ENCODE results near the gene CACNA1S. TPM values are rescaled to one million over a fixed set of nuclear protein-coding genes. Genes with fewer than 3 reads are reported as not detected.

CACNA1S gene
- total and polyA plus RNA-seq, 12 donors, result under 0.01 to 0.09 (median 0.05) TPM; not detected in 7

DNA sequence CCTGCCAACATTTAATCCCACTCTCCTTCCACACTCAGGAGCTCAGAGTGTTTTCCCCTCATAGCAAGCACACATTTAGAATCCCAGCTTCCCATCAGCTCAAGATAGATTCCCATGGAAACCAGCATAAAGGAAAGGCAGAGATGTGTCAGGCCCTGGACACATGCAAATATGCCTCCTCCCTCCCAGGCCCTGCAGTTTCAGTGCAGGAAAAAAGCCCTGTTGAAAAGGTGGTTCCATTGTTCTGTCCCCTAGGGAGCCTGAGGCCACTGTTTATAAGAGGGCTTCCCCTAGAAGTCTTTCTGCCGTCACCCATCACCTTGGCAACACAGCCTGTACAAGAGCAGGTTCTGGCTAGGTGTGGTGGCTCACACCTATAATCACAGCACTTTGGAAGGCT is 3.6 kb downstream of the CACNA1S start:
- TF ChIP-seq, protein P1, sequence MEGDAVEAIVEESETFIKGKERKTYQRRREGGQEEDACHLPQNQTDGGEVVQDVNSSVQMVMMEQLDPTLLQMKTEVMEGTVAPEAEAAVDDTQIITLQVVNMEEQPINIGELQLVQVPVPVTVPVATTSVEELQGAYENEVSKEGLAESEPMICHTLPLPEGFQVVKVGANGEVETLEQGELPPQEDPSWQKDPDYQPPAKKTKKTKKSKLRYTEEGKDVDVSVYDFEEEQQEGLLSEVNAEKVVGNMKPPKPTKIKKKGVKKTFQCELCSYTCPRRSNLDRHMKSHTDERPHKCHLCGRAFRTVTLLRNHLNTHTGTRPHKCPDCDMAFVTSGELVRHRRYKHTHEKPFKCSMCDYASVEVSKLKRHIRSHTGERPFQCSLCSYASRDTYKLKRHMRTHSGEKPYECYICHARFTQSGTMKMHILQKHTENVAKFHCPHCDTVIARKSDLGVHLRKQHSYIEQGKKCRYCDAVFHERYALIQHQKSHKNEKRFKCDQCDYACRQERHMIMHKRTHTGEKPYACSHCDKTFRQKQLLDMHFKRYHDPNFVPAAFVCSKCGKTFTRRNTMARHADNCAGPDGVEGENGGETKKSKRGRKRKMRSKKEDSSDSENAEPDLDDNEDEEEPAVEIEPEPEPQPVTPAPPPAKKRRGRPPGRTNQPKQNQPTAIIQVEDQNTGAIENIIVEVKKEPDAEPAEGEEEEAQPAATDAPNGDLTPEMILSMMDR (IDR thresholded peaks at IDR 0.05), result no peak
- 83 to 84% methylated on average over 1 of the region's 1 CpG for WGBS, 2 donors
- peaks cover 0 to under 1% (median 0%) of the 10 kb centered on the region in 9 donors for H3K4me1 ChIP-seq
- H3K27ac ChIP-seq, result no peak overlapping the region
- intact Hi-C loops (cut with DNase I), result no loop called here
- DNase-seq (no peak), ATAC-seq (no peak)
- no peaks in the 10 kb centered on the region for H3K9me3 ChIP-seq
- H3K36me3 ChIP-seq, result no peaks in the 10 kb centered on the region
- H3K4me3 ChIP-seq, result no peak overlapping the region
- H3K27me3 ChIP-seq, result peaks cover 0 to 28% (median 10%) of the 10 kb centered on the region in 7 donors

GRCh38 chr1:201105688-201106087 is 6.5 kb downstream of the CACNA1S start:
- WGBS, 2 donors, result 79 to 81% methylated on average over 5 of the region's 5 CpGs
- H3K27ac ChIP-seq, result no peak overlapping the region
- H3K4me1 ChIP-seq, result no peaks in the 10 kb centered on the region

DNA sequence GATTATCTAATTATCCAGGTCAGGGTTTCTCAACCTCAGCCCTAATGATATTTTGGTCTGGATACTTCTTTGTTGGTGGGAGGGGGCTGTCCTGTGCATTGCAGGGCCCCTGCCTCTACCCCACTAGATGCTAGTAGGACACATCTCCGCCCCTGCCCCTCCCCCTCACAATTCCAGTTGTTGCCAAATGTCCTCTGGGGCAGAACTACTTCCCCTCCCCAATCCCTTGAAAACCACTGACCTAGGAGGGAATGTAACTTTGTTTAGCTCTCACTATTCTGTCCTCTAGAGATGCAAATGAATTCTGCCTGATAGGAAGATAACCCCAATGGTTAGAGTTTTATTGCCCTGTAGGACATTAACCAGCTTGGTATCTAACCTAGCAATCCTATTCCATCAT is 8.1 kb downstream of the CACNA1S start:
- DNase-seq, result no peak
- Histone ChIP-seq H3K9me3 (no peaks in the 10 kb centered on the region), H3K4me3 (no peak overlapping the region), H3K27me3 (peaks cover 0 to 15% (median 0%) of the 10 kb centered on the region in 7 donors), H3K36me3 (no peaks in the 10 kb centered on the region), H3K4me1 (no peaks in the 10 kb centered on the region), H3K27ac (no peak overlapping the region)
- TF ChIP-seq, protein P1 (IDR thresholded peaks at IDR 0.05), result no peak
- intact Hi-C loops (cut with DNase I), result no loop called here
- no peak for ATAC-seq
- WGBS, 2 donors, result 66 to 73% methylated on average over 1 of the region's 1 CpG

More at GRCh38 chr1:201105688-201106087, 6.5 kb downstream of the CACNA1S start:
- no peaks in the 10 kb centered on the region for H3K36me3 ChIP-seq
- ATAC-seq, result no peak
- DNase-seq, result no peak
- peaks cover 0 to 19% (median 0%) of the 10 kb centered on the region in 7 donors for H3K27me3 ChIP-seq
- intact Hi-C loops (cut with DNase I), result no loop called here
- no peaks in the 10 kb centered on the region for H3K9me3 ChIP-seq
- no peak overlapping the region for H3K4me3 ChIP-seq
- TF ChIP-seq, protein P1 (IDR thresholded peaks at IDR 0.05), result no peak

- Histone ChIP-seq H3K27ac (no peak overlapping the region), H3K27me3 (peaks cover 0 to 15% (median 0%) of the 10 kb centered on the region in 7 donors), H3K36me3 (no peaks in the 10 kb centered on the region), H3K9me3 (no peaks in the 10 kb centered on the region), H3K4me1 (no peaks in the 10 kb centered on the region), H3K4me3 (no peak overlapping the region)
- intact Hi-C loops (cut with DNase I), result no loop called here
- WGBS, 2 donors, result 64 to 70% methylated on average over 9 of the region's 9 CpGs
- no peak for ATAC-seq
- no peak for DNase-seq
- TF ChIP-seq, protein P1 (IDR thresholded peaks at IDR 0.05), result no peak
These were observed 8.6 kb downstream of the CACNA1S start for GRCh38 chr1:201103666-201104065.
